ENCODE results near the gene PKDCC. TPM values are rescaled to one million over a fixed set of nuclear protein-coding genes. Genes with fewer than 3 reads are reported as not detected.

The PKDCC gene
- total RNA-seq, 6 experiments from 2014 or later = 8.2 to 20.9 (median 12.3) TPM

DNA sequence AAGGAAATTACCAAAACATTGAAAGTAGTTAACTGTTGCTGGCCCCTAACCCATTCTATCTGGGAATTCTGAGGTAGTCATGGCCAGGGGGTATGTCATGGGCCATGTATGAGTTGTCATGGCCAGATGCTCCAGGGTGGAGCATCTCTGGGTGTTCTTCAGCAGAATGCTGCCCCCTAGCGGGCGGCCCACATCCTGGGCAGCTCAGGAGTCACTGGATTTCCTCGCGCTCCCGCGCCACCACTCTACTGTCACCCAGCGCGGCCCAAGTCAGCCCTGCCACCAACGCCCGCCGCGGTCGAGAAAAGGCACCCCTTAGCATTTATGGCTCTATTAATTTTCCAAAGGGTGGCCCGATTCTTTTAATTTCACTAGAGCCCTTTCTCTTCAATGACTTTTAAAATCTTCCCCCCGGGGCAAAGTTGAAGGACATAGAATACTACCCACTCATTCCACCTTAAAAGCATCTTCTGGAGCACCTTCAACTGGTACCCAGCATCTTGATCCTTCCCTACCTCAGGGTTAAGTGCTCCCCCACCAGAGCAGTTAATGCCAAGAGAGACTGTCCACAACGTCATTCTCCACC is 41.6 kb downstream of the PKDCC start:
- intact Hi-C loops (cut with DNase I) = loop anchor here (5.0 kb wide), 2 partner anchors 217 to 222 kb away; no protein-coding TSS in a partner anchor
- Histone ChIP-seq H3K36me3 (no peaks in the 10 kb centered on the region), H3K4me1 (peaks cover 0 to 13% (median 5%) of the 10 kb centered on the region in 4 donors), H3K4me3 (no peak overlapping the region), H3K27me3 (no peaks in the 10 kb centered on the region), H3K9me3 (no peaks in the 10 kb centered on the region), H3K27ac (no peak overlapping the region)
- DNase-seq = peak in 2 of 3 donors; percentile 71
- WGBS (ENCODE audit: insufficient coverage, low coverage, low lambda C conversion rate, missing lambda C conversion rate) = 54% methylated on average over 16 of the region's 16 CpGs
- TF ChIP-seq POLR2A (IDR thresholded peaks at IDR 0.05) = no peak
- TF ChIP-seq, protein P1, sequence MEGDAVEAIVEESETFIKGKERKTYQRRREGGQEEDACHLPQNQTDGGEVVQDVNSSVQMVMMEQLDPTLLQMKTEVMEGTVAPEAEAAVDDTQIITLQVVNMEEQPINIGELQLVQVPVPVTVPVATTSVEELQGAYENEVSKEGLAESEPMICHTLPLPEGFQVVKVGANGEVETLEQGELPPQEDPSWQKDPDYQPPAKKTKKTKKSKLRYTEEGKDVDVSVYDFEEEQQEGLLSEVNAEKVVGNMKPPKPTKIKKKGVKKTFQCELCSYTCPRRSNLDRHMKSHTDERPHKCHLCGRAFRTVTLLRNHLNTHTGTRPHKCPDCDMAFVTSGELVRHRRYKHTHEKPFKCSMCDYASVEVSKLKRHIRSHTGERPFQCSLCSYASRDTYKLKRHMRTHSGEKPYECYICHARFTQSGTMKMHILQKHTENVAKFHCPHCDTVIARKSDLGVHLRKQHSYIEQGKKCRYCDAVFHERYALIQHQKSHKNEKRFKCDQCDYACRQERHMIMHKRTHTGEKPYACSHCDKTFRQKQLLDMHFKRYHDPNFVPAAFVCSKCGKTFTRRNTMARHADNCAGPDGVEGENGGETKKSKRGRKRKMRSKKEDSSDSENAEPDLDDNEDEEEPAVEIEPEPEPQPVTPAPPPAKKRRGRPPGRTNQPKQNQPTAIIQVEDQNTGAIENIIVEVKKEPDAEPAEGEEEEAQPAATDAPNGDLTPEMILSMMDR (IDR thresholded peaks at IDR 0.05) = peak; percentile 51 to 63 (median 54)
- peak; percentile 17 to 56 (median 44) for ATAC-seq

DNA sequence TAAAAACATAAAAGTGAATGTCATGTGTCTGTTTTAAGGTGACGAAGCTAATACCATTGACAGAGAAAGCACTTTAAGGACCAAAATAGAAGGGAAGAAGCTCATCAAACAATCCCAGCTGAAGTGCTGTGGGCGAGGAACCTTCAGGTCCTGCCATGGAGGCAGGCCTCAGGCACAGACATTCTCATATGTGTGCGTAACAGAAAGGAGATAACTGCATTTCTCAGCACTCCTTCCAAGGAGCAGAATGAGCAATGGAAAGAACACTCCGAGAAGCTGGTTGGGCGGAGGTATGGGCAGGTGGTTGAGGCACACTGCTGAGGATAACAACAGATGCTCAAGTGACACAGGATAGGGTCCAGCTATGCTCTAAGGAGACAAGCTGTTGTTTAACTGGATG is 42.4 kb downstream of the PKDCC start:
- Histone ChIP-seq H3K27me3 (no peaks in the 10 kb centered on the region), H3K36me3 (no peaks in the 10 kb centered on the region), H3K4me1 (peaks cover 0 to 13% (median 5%) of the 10 kb centered on the region in 4 donors), H3K4me3 (no peak overlapping the region), H3K9me3 (no peaks in the 10 kb centered on the region), H3K27ac (no peak overlapping the region)
- 96% methylated on average over 5 of the region's 5 CpGs for WGBS (ENCODE audit: insufficient coverage, low coverage, low lambda C conversion rate, missing lambda C conversion rate)
- TF ChIP-seq POLR2A (IDR thresholded peaks at IDR 0.05) = no peak
- TF ChIP-seq, protein P1 (IDR thresholded peaks at IDR 0.05) = no peak
- ATAC-seq (no peak), DNase-seq (no peak)
- intact Hi-C loops (cut with DNase I) = loop anchor here in 1 of 2 donors (10.0 kb wide), 2 partner anchors 105 to 245 kb away; no protein-coding TSS in a partner anchor

DNA sequence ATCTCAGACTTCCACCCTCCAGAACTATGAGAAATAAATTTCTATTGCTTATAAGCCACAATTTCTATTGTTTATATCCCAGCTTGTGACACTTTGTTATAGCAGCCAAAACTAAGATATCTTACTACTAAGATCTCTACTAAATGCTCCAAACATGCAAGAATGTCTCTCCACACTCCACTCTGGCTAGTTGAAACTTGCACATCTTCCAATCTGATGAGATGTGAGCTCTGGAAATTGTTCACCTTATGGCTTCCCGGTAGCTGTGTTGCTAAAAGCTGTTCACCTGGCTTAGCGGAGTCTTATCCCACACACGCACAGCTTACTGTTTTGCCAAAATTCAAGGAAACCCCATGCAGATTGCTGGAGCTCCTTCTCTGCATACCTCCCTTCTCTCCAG is 43.9 kb downstream of the PKDCC start:
- no peak for DNase-seq
- no peak overlapping the region for H3K4me3 ChIP-seq
- ATAC-seq = no peak
- TF ChIP-seq POLR2A (IDR thresholded peaks at IDR 0.05) = no peak
- TF ChIP-seq, protein P1 (IDR thresholded peaks at IDR 0.05) = no peak
- H3K4me1 ChIP-seq = peaks cover 0 to 13% (median 5%) of the 10 kb centered on the region in 4 donors
- H3K27ac ChIP-seq = peak overlapping the region; percentile 5 to 34 (median 15)
- H3K36me3 ChIP-seq = no peaks in the 10 kb centered on the region
- intact Hi-C loops (cut with DNase I) = loop anchor here in 1 of 2 donors (10.0 kb wide), 2 partner anchors 103 to 243 kb away; no protein-coding TSS in a partner anchor
- H3K27me3 ChIP-seq = no peaks in the 10 kb centered on the region
- 75% methylated on average over 1 of the region's 3 CpGs for WGBS (ENCODE audit: insufficient coverage, low coverage, low lambda C conversion rate, missing lambda C conversion rate)
- no peaks in the 10 kb centered on the region for H3K9me3 ChIP-seq

DNA sequence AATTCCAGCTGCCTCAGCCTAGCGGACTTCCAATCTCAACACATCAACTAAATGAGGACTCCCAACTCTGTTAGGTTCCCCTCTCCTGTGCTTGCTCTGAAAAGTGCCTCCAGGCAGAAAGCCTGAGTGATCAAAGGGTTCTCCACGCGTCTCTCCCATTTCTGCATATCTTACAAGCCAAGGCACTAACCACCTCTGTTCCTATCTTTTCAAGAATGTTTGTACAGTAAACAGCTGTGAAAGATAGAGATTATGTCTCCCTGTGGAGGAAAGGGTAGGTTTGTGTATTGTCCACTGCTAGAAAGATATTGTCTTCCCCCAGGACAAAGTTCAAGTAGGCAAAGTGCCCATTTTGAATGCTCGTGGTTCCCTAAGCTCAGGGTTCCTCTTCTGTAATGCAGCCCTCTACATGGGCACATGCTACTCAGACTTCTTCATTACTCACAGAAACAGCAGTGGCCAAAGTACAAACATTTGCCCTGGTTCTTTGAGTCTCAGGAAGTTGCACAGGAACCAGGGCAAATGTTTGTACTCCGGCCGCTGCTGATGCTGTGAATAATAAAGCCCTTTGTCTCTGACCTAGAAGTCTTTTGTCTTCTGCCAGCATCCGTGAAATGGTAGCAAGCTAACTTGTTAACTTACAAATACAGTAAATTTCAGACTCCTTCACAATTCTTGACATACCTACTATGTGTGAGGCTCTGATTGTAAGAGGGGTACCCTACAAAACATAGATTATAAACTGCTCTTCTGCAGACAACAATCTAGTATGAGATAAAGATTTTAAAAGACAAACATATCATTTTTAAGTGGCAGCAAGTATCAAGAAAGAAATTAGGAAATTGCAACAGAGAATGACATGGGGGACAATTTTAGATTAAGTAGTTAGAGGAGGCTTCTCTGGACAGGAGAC is 44.5 kb downstream of the PKDCC start:
- intact Hi-C loops (cut with DNase I) = loop anchor here in 1 of 2 donors (10.0 kb wide), 2 partner anchors 102 to 242 kb away; no protein-coding TSS in a partner anchor
- Histone ChIP-seq H3K36me3 (no peaks in the 10 kb centered on the region), H3K27ac (peak overlapping the region; percentile 5 to 34 (median 15)), H3K27me3 (no peaks in the 10 kb centered on the region), H3K4me3 (no peak overlapping the region), H3K4me1 (peaks cover 0 to 13% (median 5%) of the 10 kb centered on the region in 4 donors), H3K9me3 (no peaks in the 10 kb centered on the region)
- no peak for DNase-seq
- WGBS (ENCODE audit: insufficient coverage, low coverage, low lambda C conversion rate, missing lambda C conversion rate) = 33% methylated on average over 7 of the region's 7 CpGs
- TF ChIP-seq, protein P1 (IDR thresholded peaks at IDR 0.05) = no peak
- TF ChIP-seq POLR2A (IDR thresholded peaks at IDR 0.05) = no peak
- ATAC-seq = peak; percentile 69 to 75 (median 72)

Measured in right lobe of liver (tissue), 6 donors.